H1 (cell line): ENCODE measurements around the gene HEXIM1. TPM values are rescaled to one million over a fixed set of nuclear protein-coding genes. Genes with fewer than 3 reads are reported as not detected.

ENCODE experiments used
- CTCF ChIA-PET: fragments of 300-600 bp; sonication (Branson Sonifier 250); formaldehyde crosslinking; loops from one replicate; lab custom pipeline; 2021; ENCODE audit not compliant: partially characterized antibody; lab: Charles Lee
- POLR2A ChIA-PET: fragments of 300-600 bp; sonication (Branson Sonifier 250); formaldehyde crosslinking; loops from one replicate; lab custom pipeline; 2021; ENCODE audit warnings: inconsistent platforms; ENCODE audit not compliant: partially characterized antibody; lab: Charles Lee
- DNase-seq, 2 experiments: peaks; one replicate each; pipeline versions ENCODE4 v3.0.0 to v3.0.0-alpha.2; 2010 to 2022; ENCODE audit warnings: low spot score in 2 of 2, low read depth in 1 of 2, mixed read lengths in 1 of 2
- FAIRE-seq: peaks from 2 replicates; lab custom pipeline; 2011; peaks lifted over from hg19 to GRCh38; lab: Jason Lieb, UNC
- H2AFZ ChIP-seq: 2 replicates; pipeline ENCODE4 v1.8.1; 2012; ENCODE audit warnings: low read length, inconsistent platforms
- H2AK5ac ChIP-seq: 2 replicates; pipeline ENCODE4 v1.6.1; 2013; ENCODE audit warnings: low read depth, low read length
- H2BK120ac ChIP-seq: replicated peaks from 2 replicates; pipeline ENCODE3; 2013; ENCODE audit warnings: low read depth, low read length, inconsistent platforms
- H2BK12ac ChIP-seq: 2 replicates; pipeline ENCODE4 v1.6.1; 2013; ENCODE audit warnings: low read depth, low read length
- H2BK15ac ChIP-seq: 2 replicates; pipeline ENCODE4 v1.6.1; 2013; ENCODE audit warnings: low read length
- H2BK20ac ChIP-seq: 2 replicates; pipeline ENCODE4 v1.6.1; 2013; ENCODE audit warnings: low read length
- H2BK5ac ChIP-seq: 2 replicates; pipeline ENCODE4 v1.6.1; 2013; ENCODE audit warnings: low read depth, low read length
- H3K14ac ChIP-seq: 2 replicates; pipeline ENCODE4 v1.6.1; 2013; ENCODE audit warnings: inconsistent platforms; ENCODE audit not compliant: insufficient read length
- H3K18ac ChIP-seq: 2 replicates; pipeline ENCODE4 v1.6.1; 2013; ENCODE audit warnings: low read length; ENCODE audit errors: extremely low read depth
- H3K23ac ChIP-seq: 2 replicates; pipeline ENCODE4 v1.6.1; 2013; ENCODE audit warnings: inconsistent platforms; ENCODE audit not compliant: insufficient read length
- H3K23me2 ChIP-seq: 2 replicates; pipeline ENCODE4 v1.6.1; 2013; ENCODE audit warnings: low read depth, low read length
- H3K27ac ChIP-seq: 2 replicates; pipeline ENCODE4 v1.6.1; 2011; ENCODE audit warnings: low read depth, low read length, inconsistent platforms
- H3K27me3 ChIP-seq, 4 experiments: replicated peaks in 1 of 4; 1 replicate in 1 of 4; 2 replicates in 3 of 4; pipeline versions ENCODE4 v1.6.1 to v1.8.1; 2011 to 2013; ENCODE audit warnings: low read length in 3 of 4, mild to moderate bottlenecking in 3 of 4, inconsistent platforms in 2 of 4, mixed read lengths in 2 of 4, moderate library complexity in 1 of 4; ENCODE audit not compliant: control insufficient read depth in 3 of 4, insufficient read depth in 3 of 4; ENCODE audit errors: extremely low read depth in 1 of 4
- H3K36me3 ChIP-seq, 4 experiments: 2 replicates each; pipeline versions ENCODE4 v1.6.1 to v1.8.1; 2011 to 2013; ENCODE audit warnings: mild to moderate bottlenecking in 4 of 4, low read length in 3 of 4, moderate library complexity in 2 of 4, control low read depth in 1 of 4, inconsistent platforms in 1 of 4; ENCODE audit not compliant: insufficient read depth in 4 of 4, control insufficient read depth in 2 of 4
- H3K4ac ChIP-seq: replicated peaks from 2 replicates; pipeline ENCODE3; 2013; ENCODE audit warnings: low read length, low read depth, mixed read lengths, inconsistent platforms; ENCODE audit not compliant: insufficient read length
- H3K4me1 ChIP-seq, 4 experiments: replicated peaks in 1 of 4; 1 replicate in 1 of 4; 2 replicates in 3 of 4; pipeline versions ENCODE4 v1.6.1 to v1.8.1; 2011 to 2013; ENCODE audit warnings: low read length in 3 of 4, inconsistent platforms in 2 of 4, mixed read lengths in 1 of 4; ENCODE audit not compliant: insufficient read depth in 4 of 4, control insufficient read depth in 3 of 4
- H3K4me2 ChIP-seq, 2 experiments: 2 replicates each; pipeline versions ENCODE4 v1.6.1 to v1.8.1; 2011 to 2013; ENCODE audit warnings: low read depth in 2 of 2, low read length in 2 of 2, control low read depth in 1 of 2, inconsistent platforms in 1 of 2, mild to moderate bottlenecking in 1 of 2; ENCODE audit not compliant: insufficient read depth in 1 of 2
- H3K4me3 ChIP-seq, 4 experiments: fragments of 200-600, 300-600 bp in 1 of 4; sonication (generic), shearing (Covaris generic), sonication (Bioruptor Twin) in 1 of 4; 2 replicates each; pipeline versions ENCODE4 v1.5.1 to v1.8.1; 2011 to 2016; ENCODE audit warnings: low read length in 4 of 4, low read depth in 3 of 4, control low read depth in 2 of 4, inconsistent platforms in 2 of 4, mild to moderate bottlenecking in 2 of 4, mixed read lengths in 1 of 4, moderate library complexity in 1 of 4; ENCODE audit not compliant: insufficient read depth in 2 of 4; ENCODE audit errors: extremely low read depth in 1 of 4
- H3K56ac ChIP-seq: replicated peaks from 2 replicates; pipeline ENCODE3; 2013; ENCODE audit warnings: low read depth, mild to moderate bottlenecking, mixed read lengths, low read length, inconsistent platforms; ENCODE audit not compliant: insufficient read length
- H3K79me1 ChIP-seq: 2 replicates; pipeline ENCODE4 v1.6.1; 2013; ENCODE audit warnings: low read depth, low read length, control low read depth
- H3K79me2 ChIP-seq, 2 experiments: 2 replicates each; pipeline versions ENCODE4 v1.6.1 to v1.8.1; 2012 to 2013; ENCODE audit warnings: low read length in 2 of 2, mild to moderate bottlenecking in 2 of 2, inconsistent platforms in 1 of 2; ENCODE audit not compliant: insufficient read depth in 2 of 2, control insufficient read depth in 1 of 2
- H3K9ac ChIP-seq, 4 experiments: replicated peaks in 1 of 4; 1 replicate in 1 of 4; 2 replicates in 3 of 4; pipeline versions ENCODE4 v1.6.1 to v1.8.1; 2011 to 2013; ENCODE audit warnings: low read depth in 3 of 4, low read length in 3 of 4, control low read depth in 2 of 4, mild to moderate bottlenecking in 2 of 4, moderate library complexity in 2 of 4, inconsistent platforms in 1 of 4; ENCODE audit errors: extremely low read depth in 1 of 4
- H3K9me3 ChIP-seq, 2 experiments: 2 replicates each; pipeline versions ENCODE4 v1.6.1 to v1.8.1; 2012 to 2013; ENCODE audit warnings: mild to moderate bottlenecking in 2 of 2, moderate library complexity in 2 of 2, control low read depth in 1 of 2, inconsistent platforms in 1 of 2, low read depth in 1 of 2, low read length in 1 of 2, mixed read lengths in 1 of 2; ENCODE audit not compliant: insufficient read depth in 2 of 2
- H4K20me1 ChIP-seq, 2 experiments: replicated peaks in 1 of 2; 2 replicates each; pipeline versions ENCODE3 to v1.8.1; 2011 to 2013; ENCODE audit warnings: inconsistent platforms in 2 of 2, low read length in 2 of 2, mild to moderate bottlenecking in 1 of 2; ENCODE audit not compliant: insufficient read depth in 2 of 2, control insufficient read depth in 1 of 2
- H4K5ac ChIP-seq: 2 replicates; pipeline ENCODE4 v1.6.1; 2013; ENCODE audit warnings: low read length, low read depth, mixed read lengths, inconsistent platforms; ENCODE audit not compliant: insufficient read length
- H4K8ac ChIP-seq: 2 replicates; pipeline ENCODE4 v1.8.0; 2013; ENCODE audit warnings: mild to moderate bottlenecking, moderate library complexity, low read length, inconsistent platforms; ENCODE audit not compliant: insufficient read depth; ENCODE audit errors: extremely low read depth
- H4K91ac ChIP-seq: replicated peaks from 2 replicates; pipeline ENCODE3; 2013; ENCODE audit warnings: low read length, mixed read lengths, inconsistent platforms; ENCODE audit not compliant: insufficient read length
- EGR1 ChIP-seq: IDR thresholded peaks from 2 replicates; pipeline ENCODE4 v1.6.1; 2011; ENCODE audit warnings: low read depth, low read length, borderline replicate concordance
- EP300 ChIP-seq, 2 experiments: IDR thresholded peaks; 1 replicate in 1 of 2; 2 replicates in 1 of 2; pipeline ENCODE4 v1.6.1; 2011 to 2012; ENCODE audit warnings: low read depth in 2 of 2, low read length in 2 of 2, mild to moderate bottlenecking in 2 of 2, borderline replicate concordance in 1 of 2, inconsistent platforms in 1 of 2, moderate library complexity in 1 of 2
- NRF1 ChIP-seq: IDR thresholded peaks from 2 replicates; pipeline ENCODE4 v1.6.1; 2011; ENCODE audit warnings: mild to moderate bottlenecking, low read depth, low read length, improper control_type of control experiment
- RXRA ChIP-seq: IDR thresholded peaks from 2 replicates; pipeline ENCODE4 v1.6.1; 2011; ENCODE audit warnings: low read depth, mild to moderate bottlenecking, low read length, moderate library complexity; ENCODE audit not compliant: insufficient read depth
- TAF7 ChIP-seq: optimal IDR thresholded peaks from 2 replicates; pipeline ENCODE3; 2011; ENCODE audit warnings: low read depth, mild to moderate bottlenecking, inconsistent platforms, low read length, moderate library complexity, borderline replicate concordance
- TBP ChIP-seq: IDR thresholded peaks from 2 replicates; pipeline ENCODE4 v1.6.1; 2011; ENCODE audit warnings: low read depth, low read length, improper control_type of control experiment
- WGBS, 2 experiments: shearing (Covaris generic) in 1 of 2; methylation state at CpG; one replicate each; pipeline versions ENCODE4 v1.1.6 to v1.1.7; 2013 to 2015; ENCODE audit warnings: low lambda C conversion rate in 2 of 2, mixed read lengths in 2 of 2, inconsistent platforms in 1 of 2, low coverage in 1 of 2, missing lambda C conversion rate in 1 of 2; ENCODE audit not compliant: insufficient replicate concordance in 2 of 2, insufficient coverage in 1 of 2, insufficient read length in 1 of 2; ENCODE audit errors: extremely low coverage in 1 of 2, missing lambda C conversion rate in 1 of 2; 5-methylcytosine and 5-hydroxymethylcytosine counted together
- polyA plus RNA-seq, 7 experiments: library from polyadenylated mRNA; depleted of rRNA in 3 of 7; stranded (reverse) in 5 of 7; unstranded in 2 of 7; fragments of >200 nt in 5 of 7; fragments of 200-250 nt in 2 of 7; gene quantifications; 1 replicate in 5 of 7; 2 replicates in 1 of 7; 4 replicates in 1 of 7; pipeline versions ENCODE4 v1.2.1 to v1.2.3, GENCODE V29; 2011 to 2013; ENCODE audit warnings: missing spikeins in 2 of 7, mixed read lengths in 2 of 7
- total RNA-seq: library from RNA; stranded (reverse); fragmentation: NEBNext Ultra II Directional; extraction: Animal tissue kit (Norgen Biotek cat#: 25700); gene quantifications from 2 replicates; pipeline ENCODE4 v1.2.1, GENCODE V29; 2021

Gene HEXIM1
- total and polyA plus RNA-seq, 2 of the 8 experiments (the other 6 are each of a cell fraction or from before 2014, with no cell fraction given), result 9.1 to 38.3 TPM

DNA sequence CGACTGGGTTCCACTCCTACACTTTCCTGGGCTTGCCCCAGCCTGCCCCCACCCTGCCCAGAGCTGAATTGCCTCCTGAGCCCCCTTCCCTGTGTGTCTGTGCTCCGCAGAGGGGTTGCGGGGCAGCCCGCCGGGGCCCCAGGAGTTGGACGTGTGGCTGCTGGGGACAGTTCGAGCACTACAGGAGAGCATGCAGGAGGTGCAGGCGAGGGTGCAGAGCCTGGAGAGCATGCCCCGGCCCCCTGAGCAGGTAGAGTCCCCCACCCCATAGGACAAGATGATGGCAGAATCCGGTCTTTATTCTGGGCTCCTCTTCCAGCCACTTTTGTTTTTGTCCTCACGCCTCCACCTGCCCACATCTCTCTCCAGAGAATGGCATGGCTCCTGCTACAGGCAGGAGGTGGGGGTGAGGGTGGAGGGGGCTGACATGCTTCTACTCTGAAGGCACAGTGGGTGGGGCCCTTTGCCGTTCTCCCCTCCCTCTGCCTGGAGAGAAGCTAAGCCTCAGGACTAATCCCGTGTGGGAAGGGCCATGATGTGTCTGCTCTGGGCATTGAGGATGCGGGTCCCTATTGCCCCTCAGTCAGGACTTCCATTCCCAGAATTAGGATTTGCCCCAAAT is 9.3 kb upstream of the HEXIM1 start:
- Histone ChIP-seq H2BK20ac (no peak overlapping the region), H3K36me3 (no peaks in the 10 kb centered on the region), H2BK12ac (no peak overlapping the region), H4K20me1 (no peaks in the 10 kb centered on the region), H3K4me3 (no peak overlapping the region), H3K4ac (no peak overlapping the region), H3K27ac (no peak overlapping the region), H2AFZ (no peak overlapping the region), H3K23me2 (peaks cover 5% of the 10 kb centered on the region), H4K8ac (no peak overlapping the region)
- POLR2A ChIA-PET, result interaction anchor here (1.0 to 15.8 kb wide), 5 partner anchors 10 to 32 kb away, joined by 3 to 185 read pairs (median 9); partner anchors contain the start of genes HEXIM1 and HEXIM2
- TF ChIP-seq TAF7 (no peak), EP300 (IDR thresholded peaks at IDR 0.05; ENCODE audit: borderline replicate concordance in 1 of 2, low read depth in 2 of 2, low read length in 2 of 2) (no peak), EGR1 (no peak), TBP (no peak), RXRA (no peak), NRF1 (no peak)
- TF ChIP-seq, all 59 proteins: peak for 0
- no peak overlapping the region for H2AK5ac ChIP-seq
- WGBS, 2 experiments, result 80% methylated on average over 14 of the region's 14 CpGs; no CpG with 5 or more reads in 1 of the 2 experiments
- H3K4me1 ChIP-seq, result peaks cover 0 to 12% (median 9%) of the 10 kb centered on the region in 4 experiments; a peak in 5 of 7 replicates
- DNase-seq (no peak), FAIRE-seq (no peak)
- H4K5ac ChIP-seq, result no peak overlapping the region
- no peak overlapping the region for H2BK15ac ChIP-seq
- no peaks in the 10 kb centered on the region for H3K9me3 ChIP-seq
- no peak overlapping the region for H3K23ac ChIP-seq
- no peak overlapping the region for H3K56ac ChIP-seq
- no peak overlapping the region for H3K14ac ChIP-seq
- no peak overlapping the region for H3K18ac ChIP-seq
- H3K4me2 ChIP-seq, result no peak overlapping the region
- no peaks in the 10 kb centered on the region for H3K27me3 ChIP-seq
- CTCF ChIA-PET, result interaction anchor here (1.1 to 11.7 kb wide), 4 partner anchors 12 to 97 kb away, joined by 3 to 156 read pairs (median 47); partner anchors contain the start of genes HEXIM1 and HEXIM2
- H3K9ac ChIP-seq, result no peak overlapping the region
- H2BK5ac ChIP-seq, result no peak overlapping the region
- no peak overlapping the region for H2BK120ac ChIP-seq
- no peak overlapping the region for H4K91ac ChIP-seq
- H3K79me1 ChIP-seq, result no peaks in the 10 kb centered on the region
- no peaks in the 10 kb centered on the region for H3K79me2 ChIP-seq
